GM21515 (cell line): ENCODE data around the gene NR3C2.
"Not testable (repeated sequence)": the region's sequence is repeated elsewhere in the genome, so short reads cannot be mapped to it uniquely, and the experiment has no call there.

Experiments
- ATAC-seq: cut with Tn5 transposase; IDR thresholded peaks from one replicate; pipeline ENCODE4 v1.9.1; 2021; ENCODE audit not compliant: unreplicated experiment

The NR3C2 gene

DNA sequence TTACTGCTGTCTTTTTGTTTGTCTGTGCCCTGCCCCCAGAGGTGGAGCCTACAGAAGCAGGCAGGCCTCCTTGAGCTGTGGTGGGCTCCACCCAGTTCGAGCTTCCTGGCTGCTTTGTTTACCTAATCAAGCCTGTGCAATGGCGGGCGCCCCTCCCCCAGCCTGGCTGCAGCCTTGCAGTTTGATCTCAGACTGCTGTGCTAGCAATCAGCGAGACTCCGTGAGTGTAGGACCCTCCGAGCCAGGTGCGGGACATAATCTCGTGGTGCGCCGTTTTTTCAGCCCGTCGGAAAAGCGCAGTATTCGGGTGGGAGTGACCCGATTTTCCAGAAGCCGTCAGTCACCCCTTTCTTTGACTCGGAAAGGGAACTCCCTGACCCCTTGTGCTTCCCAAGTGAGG is 118.9 kb downstream of the NR3C2 start:
- not testable (repeated sequence) for ATAC-seq

DNA sequence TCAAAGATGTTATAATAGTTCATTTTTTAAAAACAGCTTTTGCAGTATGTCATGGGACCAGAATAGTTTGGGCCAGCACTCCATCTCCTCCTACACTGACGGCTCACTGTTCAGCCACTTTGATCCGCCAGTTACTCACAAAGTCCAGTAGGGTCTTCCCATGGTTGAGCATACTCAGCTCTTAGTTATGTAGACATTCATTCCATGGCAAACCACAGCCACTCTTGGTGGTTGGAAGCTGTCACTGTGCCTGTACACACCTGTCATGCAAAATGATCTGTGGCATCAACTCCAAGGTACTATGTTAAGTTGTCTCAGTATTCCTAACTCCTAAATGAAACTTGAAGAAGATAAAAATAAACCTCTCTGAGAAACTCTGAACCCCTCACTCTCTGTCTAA is 127.2 kb downstream of the NR3C2 start:
- no peak for ATAC-seq

DNA sequence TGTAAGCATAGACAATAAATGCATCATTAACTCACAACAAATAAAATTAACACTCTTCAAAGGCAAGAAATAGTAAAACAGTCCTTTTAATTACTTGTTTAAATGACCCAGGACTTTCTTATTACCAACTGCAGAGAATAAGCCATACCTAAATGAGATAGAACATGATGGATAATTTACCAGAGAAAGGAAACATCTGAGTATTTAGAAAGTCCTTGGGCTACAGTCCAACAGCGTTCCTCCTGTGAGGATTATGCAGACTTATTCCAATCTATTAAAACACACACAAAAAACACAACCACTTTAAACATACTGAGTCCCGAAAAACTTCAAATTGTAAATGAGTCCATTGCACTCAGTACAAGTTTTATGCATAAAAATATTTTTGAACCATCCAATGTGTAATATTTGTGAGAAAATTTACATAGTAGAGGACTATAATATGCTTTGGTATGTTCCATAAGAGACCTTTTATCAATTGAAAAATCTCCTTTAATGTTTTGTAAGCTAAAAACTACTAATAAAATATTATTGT is 129.2 kb downstream of the NR3C2 start:
- ATAC-seq: no peak

DNA sequence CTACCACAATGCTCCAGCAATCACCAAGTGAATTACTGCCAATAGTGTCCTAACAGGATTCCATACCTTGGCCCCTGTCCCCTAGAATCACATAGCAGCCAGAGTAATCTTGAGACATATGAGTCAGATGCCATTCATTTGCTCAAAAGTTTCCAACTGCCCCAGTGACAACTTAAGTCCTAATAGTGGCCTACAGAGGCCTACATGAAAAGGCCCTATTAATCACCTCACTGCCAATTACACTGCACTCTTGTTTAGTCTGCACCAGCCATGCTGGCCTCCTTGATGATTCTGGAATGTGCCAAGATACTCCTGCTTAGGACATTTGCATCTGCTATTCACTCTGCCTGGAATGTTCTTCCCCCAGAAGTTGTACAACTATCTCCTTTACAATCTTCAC is 130.7 kb downstream of the NR3C2 start:
- ATAC-seq: no peak

DNA sequence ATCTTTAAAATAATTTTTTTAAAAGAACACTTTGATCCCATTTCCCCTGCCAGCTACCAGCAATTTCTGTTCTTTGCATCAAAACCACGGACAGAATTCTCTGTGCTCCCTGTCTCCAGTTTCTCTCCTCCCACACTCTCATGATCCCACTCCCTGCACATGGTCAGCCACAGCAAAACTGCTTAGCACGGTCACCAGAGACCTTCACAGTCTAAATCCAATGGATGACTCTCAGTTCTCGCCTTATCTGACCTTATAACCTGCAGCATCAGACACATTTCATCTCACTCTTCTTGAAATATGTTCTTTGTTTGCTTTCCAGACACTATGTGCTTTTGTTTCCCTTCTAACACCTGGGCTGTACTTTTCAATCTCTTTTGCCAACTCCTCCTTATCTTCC is 131.5 kb downstream of the NR3C2 start:
- no peak for ATAC-seq

DNA sequence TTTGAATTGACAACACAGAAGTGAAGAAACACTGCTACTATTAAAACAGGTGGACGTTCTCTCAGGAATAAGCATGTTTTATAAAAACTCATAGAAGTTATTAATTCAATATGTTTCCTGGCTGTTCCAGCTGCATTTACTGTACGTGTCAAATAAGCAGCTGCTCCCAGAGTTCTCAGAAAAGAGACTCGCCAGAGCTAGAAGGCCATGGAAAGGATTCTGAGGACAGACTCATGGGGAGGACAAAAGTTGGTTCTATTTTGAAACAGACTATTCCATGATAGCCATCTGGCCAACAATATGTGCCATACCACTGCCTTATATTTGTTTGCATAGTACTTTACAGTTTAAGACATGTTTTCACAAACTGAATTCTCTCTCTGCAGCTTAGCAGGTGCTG is 136.5 kb downstream of the NR3C2 start:
- no peak for ATAC-seq

DNA sequence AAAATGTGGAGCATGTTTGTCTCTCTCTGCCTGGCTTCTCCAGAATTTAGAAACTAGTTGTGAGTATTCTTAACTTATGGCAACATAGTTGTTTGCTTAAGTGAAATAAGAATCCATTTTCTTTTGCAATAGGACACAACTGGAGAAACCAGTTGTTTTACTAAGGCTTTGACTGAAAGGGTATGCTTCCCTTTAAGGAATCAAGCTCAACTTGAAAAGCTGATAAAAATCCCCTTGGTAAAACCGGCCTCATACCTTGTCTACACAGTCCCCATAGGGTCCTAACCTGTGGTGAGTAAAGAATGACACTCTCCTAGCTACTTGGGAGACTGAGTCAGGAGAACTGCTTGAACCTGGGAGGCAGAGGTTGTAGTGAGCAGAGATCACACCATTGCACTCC is 139.8 kb downstream of the NR3C2 start:
- no peak for ATAC-seq

DNA sequence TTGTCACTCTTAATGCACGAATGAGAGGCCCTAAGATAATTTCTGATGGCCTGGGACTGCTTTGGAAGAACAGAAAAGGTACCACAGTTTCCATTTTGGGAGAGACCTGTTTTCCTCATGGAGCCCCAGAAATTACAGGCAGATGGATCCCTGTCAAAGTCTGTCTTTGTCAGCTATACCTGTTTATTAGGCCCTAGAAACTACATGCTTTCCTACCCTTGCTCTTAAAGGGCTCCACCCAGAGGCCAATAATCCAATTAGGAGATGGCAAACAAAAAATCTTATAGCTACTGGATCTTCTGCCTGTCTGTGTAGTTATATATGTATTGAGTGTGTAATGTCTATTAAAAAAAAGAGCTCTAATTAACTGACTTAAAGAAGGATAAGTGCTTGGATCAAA is 141.3 kb downstream of the NR3C2 start:
- no peak for ATAC-seq

DNA sequence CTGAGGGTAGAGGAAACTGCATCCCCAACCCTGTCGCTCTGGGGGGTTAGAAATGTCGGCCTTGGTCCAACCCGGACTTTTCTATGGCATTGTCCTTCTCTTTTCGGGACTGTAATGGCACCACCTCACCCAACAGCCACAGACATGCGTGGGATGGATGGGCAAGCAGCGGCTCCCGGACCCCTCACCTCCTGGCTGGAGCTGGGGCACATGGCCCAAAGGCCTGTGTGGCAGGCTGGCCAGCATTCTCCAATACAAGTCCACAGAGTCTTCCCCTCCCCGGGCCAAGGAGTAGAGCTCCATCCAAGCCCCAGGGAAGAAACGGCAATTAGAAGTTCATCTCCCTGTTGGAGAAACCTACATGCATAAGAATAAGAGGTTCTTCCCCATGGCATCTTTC is 142.9 kb downstream of the NR3C2 start:
- ATAC-seq: no peak

DNA sequence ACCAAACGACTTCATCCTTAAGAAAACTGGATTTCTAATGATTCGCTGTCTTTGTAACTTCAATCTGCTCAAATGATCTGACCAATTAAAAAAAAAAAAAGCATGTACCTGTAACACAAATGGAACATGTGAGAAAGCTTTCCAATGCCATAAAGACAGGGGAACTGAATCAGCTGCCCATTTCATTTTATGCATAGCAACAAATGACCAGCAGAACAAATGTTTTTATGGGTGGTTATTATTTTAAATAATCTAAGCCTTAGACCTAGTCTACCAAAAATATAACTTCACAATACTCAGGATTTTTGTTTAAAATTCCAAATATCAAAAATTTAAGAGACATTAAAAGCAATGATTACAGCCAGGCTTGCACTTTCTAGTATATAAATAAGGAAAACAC is 145.7 kb downstream of the NR3C2 start:
- ATAC-seq: no peak

DNA sequence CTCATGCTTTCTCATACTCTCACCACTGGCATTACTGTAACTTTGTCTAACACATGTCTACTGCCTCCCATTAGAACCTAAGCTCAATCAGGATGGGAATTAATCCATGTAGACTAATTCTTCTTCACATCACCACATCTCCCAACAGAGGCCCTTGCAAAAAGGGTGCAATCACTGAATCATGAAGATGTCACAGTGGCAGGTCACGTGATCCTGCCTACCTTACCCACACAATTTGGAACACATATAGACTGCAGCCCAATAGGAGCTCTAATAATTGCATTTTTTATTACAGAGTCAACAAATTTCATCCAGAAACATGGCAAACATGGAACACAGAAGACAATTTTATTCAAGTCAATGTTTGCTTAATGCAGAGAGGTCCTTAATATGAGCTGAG is 146.6 kb downstream of the NR3C2 start:
- ATAC-seq: no peak

DNA sequence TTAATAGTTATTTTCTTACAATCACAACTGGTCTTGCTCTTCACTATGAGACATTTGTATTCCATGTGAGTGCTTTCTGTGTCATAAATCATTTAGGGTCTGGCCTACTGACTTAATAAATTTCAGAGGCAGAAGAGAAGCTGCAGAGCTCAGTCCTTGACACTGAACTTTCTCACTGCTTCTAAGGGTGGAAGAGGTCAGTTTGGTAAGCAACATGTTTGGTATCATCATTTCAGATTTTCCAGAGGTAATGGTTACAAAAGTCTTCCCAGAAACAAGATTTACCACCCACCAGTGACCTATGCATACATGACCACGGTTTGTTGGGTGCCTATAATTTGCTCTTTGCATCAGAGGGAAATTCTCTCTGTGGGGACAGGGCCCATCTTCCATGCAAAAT is 148.6 kb downstream of the NR3C2 start:
- no peak for ATAC-seq

DNA sequence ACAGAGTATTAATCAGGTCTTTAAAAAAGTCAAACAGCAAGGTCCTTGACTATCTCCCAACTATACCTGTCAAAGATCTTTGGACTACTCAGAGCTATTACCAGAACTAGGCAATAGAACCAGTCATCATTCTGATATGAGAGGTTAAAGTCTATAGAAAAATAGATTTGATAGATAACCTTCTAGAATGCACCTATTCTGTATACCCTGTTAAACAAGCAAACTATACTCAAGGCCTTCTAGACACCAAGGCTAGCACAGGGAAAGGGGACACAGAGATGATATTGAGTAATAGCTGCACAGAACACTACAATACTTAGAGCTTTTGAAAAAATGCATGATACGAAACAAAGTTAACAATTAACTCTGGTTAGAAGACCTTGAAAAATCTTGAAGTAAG is 149.5 kb downstream of the NR3C2 start:
- no peak for ATAC-seq

DNA sequence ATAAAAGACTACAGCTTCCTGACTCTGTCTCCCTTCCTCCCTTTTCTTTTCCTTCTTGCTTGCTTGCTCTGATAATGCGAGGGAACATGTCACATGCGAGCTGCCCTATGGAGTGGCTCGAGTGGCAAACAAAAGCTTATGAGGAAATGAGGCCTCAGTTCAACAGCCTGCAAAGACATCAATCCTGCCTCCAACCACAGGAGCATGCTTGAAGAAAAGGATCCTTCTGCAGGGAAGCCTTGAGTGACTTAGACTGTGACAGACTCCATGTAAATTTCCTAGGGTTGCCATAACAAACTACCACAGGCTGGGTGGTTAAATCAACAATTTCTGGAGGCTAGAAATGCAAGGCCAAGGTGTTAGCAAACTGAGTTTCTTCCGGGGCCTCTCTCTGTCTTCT is 152.5 kb downstream of the NR3C2 start:
- no peak for ATAC-seq

DNA sequence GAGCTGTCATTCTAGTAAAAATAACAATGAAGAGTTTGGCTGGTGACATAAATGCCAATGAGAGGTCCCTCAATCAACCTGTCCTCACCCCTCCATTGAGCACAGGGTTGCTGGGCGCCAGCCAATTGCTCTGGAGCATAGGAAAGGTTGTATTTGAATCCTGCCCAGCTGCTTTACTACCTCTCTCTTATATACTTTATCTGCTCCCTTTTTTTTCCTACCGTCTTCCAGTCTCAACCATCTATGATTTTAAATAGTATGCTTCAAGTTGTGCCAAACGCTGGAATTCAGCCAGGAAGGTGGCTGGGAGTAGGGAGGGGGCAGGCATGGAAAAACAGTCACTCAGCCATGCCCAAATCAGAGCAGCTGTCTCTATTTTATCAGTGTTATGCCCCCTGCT is 153.8 kb downstream of the NR3C2 start:
- no peak for ATAC-seq

DNA sequence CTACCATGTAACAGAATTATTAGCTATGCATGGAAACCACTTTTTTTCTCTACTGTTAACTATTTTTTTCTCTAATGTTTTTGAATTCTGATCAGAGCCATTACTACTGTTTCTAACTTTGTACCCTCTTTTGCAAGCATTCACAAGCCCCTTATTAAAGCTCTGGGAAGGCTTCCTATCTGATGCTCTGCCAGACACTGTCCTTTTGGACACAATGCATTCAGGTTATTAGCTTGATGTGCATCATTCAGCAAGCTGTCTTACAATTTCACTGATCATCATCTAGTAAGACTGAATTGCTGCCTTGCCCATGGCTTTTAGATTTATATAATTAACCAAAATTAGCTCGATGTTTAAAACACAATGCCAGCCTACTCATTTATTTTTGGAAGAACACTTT is 155.1 kb downstream of the NR3C2 start:
- ATAC-seq: no peak

DNA sequence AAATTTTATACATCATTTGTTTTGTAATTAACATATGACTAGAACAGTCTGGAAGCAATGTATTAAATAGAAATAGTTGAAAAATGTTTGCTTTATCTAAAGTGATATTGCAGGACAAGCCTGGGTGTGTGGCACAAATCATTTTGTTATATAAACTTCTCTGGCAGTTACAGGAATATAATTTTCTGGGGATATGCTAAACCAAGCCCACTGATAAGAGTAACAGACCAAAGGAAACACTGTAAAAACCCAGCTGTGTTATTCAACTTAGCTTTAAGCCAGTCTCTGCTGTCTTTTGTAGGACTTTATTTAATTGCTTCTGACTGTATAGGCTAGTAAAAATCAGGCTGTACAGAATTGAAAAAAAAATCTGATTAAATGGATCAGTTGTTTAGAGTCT is 156.2 kb downstream of the NR3C2 start:
- ATAC-seq: no peak

DNA sequence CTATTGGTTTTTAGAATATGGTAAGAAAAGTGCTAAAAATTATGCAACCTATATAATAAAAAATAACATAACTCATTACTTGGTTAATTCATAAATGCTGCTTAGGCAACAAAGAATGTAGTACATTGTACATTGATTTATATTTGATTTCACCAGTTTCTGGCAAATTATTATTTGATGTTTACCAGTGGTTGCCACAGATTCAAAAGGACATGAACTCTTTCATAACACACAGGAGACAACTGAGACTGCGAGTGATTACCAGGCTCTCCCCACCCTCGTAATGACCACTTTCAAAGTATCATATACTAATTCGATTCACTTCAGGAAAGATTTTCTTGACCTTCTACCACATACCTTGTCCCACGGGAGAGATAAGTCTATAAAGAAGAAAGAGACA is 158.5 kb downstream of the NR3C2 start:
- ATAC-seq: no peak

DNA sequence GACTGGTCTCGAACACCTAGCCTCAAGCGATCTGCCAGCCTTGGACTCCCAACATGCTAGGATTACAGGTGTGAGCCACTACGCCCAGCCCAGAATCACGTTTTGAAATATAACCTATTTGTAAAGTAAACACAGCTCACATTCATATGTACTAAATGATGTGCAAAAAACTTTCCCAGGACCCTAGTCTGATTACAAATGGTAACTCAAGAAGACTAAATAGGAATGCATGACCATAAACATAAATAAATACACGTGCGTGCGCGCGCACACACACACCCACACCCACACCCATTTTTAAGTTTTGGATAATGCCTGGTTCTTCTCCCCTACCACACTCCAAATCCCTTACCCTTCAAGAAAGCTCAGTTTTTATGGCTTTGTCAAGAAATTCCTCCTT is 163.9 kb downstream of the NR3C2 start:
- ATAC-seq: no peak

DNA sequence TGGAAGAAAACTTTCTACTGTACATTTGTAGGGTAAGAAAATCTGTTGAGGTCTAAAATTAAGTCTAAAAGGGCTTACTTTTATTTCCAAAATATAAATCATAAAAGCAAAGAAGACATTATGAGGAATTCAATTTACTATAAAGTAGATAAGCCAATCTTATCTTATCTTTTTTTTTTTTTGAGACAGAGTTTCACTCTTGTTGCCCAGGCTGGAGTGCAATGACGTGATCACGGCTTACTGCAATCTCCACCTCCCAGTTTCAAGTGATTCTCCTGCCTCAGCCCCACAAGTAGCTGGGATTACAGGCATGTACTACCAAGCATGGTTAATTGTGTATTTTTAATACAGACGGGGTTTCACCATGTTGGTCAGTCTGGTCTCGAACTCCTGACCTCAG is 166.9 kb downstream of the NR3C2 start:
- no peak for ATAC-seq

DNA sequence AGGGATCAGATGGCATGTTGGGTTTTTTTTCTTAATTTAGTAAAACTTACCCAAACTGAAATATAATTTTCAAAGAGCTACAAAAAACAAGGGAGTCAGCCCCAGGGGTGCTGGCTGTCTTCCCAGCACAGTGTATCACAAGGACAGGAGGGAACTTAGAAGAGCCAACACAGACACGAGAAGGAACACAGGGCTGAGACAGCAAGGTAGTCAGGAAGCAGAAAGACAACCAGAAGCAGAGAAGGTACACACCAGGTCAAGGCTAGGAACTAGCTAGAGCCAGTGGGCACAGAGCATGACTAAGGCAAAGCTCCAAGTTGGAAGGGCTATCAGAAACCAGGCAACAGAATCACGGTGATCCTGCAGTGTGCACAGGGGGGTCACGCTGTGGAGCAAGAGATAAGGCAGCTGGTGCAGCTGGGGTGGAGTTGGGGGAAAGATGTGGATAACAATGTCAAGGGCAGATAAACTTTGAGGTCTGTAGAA is 168.7 kb downstream of the NR3C2 start:
- ATAC-seq: no peak

DNA sequence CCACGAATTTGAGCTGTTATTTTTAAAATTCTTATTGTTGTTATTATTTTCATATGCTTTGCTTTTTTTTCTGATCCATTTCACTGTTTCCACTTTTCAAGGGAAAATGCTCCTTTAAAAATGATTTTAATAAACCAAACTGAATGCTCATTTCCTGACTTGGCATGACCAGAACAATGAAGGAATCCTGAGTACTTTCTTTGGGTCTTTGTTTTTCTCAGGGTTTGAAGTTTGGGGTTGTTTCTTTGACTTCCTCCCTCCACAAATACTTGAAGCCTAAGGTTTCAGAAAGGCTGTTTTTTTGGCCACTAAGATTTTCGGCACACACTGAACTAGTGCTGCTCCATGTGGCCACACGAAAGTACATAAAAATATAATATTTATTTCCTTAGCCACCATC is 171.0 kb downstream of the NR3C2 start:
- ATAC-seq: no peak

DNA sequence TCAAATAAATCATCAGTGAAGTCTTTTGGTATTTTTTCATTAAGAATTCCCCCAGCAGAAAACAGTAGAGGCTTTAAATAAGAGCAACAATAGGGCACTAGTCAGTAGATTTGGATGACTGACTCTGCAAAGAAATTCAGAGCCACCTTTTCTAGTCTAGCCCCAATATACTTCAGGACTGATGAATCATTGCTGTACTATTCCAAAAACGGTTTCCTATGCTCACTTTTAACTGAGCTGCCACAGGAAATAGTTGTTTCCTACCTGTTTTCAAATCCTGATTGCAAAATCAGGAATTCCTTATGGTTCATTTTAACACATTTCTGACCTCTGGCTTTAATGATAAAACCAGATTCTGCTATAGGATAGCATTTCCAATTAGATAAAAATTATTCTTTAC is 171.6 kb downstream of the NR3C2 start:
- ATAC-seq: no peak

DNA sequence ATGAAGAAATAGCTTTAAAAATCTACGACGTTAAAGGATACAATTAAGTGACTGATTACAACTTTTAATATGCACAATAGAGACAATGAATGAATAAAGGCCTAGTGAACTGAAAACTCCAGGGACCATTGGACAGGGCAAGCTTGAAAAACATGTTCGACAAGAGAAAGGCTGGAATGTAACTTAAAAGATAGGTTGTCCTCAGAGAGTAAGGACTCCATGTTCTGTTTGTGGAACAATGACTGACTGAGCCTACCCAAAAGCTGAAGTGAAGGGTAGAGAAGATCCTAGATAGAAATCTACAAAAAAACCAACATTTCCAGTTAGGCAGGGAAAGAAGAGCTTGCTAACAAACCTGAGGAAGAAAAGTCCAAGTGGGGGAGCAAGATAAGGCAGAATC is 173.4 kb downstream of the NR3C2 start:
- no peak for ATAC-seq
